HG03439 (cell line): Measurements from ENCODE around the gene MATN4.

ENCODE experiments used
- ATAC-seq: cut with Tn5 transposase; IDR thresholded peaks from one replicate; pipeline ENCODE4 v1.9.1; 2021; ENCODE audit warnings: mild to moderate bottlenecking, moderate library complexity; ENCODE audit not compliant: unreplicated experiment

The MATN4 gene

DNA sequence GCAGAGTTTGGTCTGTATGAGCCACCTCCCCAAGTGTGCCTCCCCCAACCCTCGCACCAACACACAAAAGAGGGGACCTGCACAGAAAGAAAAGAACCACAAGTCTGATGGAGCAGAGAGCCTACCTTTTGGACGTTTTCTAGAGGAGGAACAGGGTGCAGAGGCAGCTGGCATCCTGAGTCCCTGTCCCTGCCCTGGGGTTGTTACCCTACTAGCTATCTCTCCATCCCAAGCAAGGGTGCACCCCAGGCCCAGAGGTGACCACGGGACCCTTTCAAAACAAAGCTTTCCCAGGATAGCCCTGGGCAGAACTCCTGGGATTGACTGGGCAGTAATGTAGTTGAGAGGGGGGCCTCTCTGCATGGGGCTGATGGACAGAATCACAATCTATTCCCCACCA, 9.7 kb upstream of the MATN4 start:
- ATAC-seq = no peak

DNA sequence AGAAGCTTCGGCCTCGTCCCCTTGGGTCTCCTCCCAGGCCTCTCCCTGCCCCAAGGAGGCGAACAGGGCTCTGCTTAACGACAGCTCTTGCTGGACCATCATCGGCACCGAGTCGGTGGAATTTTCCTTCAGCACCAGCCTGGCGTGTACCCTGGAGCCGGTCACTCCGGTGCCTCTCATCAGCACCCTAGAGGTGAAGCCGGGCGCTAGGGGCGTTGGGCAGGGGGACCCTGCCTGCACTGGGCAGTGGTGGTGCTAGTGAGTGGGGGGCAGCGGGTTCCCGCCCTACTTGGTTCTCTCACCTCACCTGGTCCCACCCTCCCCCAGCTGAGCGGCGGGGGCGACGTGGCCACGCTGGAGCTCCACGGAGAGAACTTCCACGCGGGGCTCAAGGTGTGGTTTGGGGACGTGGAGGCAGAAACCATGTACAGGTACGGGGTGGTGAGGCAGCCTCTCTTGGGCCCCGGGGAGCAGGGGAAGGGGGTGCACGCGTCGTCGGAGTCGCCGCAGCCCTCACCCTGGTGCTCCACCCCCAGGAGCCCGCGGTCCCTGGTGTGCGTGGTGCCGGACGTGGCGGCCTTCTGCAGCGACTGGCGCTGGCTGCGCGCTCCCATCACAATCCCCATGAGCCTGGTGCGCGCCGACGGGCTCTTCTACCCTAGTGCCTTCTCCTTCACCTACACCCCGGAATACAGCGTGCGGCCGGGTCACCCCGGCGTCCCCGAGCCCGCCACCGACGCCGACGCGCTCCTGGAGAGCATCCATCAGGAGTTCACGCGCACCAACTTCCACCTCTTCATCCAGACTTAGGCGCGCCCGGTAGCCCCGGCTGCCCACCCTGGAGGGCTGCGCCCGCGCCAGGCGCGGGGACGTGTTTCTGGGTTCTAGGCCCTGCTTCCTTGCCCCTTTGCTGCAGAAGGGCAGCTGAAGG, 8.3 kb upstream of the MATN4 start:
- no peak for ATAC-seq

DNA sequence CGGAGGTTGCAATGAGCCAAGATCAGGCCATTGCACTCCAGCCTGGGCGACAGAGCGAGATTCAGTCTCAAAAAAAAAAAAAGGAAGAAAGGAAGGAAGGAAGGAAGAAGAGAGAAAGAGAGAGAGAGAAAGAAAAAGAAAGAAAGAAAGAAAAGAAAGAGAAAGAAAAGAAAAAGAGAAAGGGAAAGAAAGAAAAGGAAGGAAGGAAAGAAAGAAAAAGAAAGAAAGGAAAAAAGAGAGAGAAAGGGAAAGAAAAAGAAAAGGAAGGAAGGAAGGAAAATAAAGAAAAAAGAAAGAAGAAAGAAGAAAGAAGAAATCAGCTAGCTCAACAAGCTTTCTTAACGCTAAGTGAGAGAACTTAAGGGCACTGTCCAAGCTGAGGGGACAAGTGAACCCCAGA, 7.6 kb upstream of the MATN4 start:
- no peak for ATAC-seq

DNA sequence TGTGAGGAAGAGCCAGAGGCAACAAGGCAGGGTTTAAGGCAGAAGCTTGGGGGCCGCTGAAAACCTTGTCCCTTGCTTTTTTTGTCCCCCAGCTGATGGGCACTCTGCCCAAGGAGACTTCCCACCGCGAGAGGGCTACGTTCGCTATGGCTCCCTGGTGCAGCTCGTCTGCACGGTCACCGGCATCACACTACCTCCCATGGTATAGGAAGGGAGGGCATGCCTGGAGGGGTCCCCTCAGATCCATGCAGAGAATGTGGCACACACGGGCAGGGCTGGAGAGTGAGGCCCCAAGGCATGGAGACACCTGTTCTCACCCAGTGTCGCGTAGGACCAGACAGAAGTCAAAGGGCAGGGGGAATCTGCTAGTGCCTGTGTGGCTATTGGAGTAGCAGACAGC, 5.8 kb upstream of the MATN4 start:
- ATAC-seq = no peak

DNA sequence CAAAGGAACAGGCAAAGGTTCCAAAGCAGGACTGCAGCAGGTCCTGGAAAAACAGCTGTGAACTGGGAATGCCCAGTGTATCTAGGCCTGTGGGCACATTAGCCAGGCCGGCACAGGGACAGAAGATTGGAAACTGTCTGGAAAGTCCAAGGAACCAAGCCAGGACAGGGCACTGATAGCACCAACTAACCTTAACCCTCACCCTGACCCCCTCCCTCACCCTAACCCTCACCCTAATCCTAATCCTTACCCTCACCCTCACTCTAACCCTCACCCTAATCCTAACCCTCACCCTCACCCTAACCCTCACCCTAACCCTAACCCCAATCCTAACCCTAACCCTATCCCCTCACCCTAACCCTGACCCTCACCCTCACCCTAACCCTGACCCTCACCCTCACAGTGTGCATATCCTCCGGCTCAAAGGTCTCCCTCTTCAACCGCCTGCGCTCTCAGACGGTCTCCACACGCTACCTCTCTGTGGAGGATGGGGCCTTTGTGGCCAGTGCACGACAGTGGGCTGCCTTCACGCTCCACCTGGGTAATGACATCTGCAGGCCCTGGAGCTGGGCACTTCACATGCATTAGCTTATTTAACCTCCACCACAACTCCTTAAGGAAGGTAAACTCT, 5.1 kb upstream of the MATN4 start:
- no peak for ATAC-seq

DNA sequence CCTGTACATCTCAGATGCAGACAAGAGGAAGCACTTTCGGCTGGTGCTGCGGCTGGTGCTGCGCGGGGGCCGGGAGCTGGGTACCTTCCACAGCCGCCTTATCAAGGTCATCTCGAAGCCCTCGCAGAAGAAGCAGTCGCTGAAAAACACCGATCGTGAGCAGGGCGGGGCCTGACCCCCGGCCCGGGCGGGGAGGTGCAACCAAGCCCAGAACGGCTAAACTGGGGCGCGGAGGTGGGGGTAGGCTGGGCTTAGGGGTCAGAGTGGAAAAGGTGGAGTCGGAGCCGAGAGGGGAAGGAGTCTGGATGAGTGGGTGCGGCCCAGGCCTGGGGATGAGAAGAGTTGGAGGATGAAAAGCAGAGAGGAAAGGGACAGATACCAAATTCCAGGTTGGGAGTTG, 4.1 kb upstream of the MATN4 start:
- no peak for ATAC-seq

DNA sequence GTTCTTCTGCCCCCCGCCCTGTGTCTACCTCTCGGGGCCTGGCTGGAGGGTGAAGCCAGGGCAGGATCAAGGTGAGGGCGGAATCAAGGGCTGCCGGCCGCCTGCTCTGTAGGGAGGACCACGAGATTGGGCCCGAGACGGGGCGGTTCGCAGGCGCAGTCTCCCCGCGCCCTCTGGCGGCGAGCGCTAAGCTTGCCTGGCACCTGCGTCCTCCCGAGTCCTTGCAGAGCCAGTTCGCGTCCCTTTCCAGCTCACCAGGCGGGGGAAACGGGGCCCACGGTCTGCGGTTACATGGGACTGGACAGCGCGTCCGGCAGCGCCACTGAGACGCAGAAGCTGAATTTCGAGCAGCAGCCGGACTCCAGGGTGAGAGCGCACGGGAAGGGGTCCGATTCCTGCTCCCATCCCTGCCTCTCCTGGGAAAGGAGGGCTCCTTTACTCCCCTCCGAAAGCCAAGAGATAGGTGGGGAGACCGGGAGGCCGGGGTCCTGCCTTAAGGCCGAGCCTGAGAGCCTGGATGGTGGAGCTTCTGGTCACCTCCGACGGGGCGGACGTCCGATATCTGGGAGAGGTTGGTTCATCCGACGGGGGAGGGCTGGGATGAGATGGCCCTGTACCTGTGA, 3.6 kb upstream of the MATN4 start:
- ATAC-seq = no peak

DNA sequence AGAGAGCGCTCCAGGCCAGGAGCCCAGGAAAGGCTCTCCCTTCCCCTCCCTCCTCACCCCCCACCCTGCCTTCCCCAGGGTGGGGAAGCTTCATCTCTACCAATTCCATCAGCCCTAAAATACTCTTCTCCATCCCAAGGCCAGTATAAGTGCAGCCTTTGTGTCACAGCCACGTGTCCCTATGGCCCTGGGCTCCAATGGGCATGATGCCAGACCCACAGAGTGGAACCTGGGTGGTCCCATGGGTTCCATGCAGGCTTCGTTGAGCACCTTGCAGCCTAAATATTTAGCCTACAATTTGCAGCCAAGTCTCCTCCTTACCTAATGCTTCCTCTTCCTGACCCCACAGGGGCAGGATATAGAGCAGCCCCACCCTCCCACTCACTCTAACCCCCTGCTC, 976 bp upstream of the MATN4 start:
- ATAC-seq = no peak

DNA sequence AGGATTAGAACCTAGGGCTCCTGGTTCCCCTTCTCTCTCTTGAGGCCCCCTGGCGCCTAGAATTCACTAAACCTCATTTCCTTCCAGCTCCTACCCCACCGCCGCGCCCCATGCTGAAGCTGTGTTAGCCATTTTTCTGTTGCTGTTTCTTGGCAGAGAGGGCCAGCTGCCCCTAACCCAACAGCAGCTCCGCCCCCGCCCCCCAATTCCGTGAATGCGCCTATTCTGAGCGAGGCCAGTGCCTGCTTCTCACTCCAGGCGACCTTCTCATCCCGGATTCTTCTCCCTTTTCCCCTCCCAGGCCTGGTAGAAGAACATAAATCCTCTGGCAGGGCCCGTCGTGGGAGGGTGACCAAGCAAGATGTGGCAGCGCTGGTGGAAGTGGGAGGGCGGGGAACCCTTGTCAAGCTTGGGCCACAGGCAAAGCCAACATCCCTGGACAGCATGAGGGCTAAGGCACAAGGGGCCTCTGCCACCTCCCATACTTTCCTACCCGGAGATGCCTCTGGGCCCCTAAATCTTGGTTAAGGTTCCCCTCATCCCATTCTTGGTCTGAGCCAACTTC, 941 bp downstream of the MATN4 start:
- no peak for ATAC-seq

DNA sequence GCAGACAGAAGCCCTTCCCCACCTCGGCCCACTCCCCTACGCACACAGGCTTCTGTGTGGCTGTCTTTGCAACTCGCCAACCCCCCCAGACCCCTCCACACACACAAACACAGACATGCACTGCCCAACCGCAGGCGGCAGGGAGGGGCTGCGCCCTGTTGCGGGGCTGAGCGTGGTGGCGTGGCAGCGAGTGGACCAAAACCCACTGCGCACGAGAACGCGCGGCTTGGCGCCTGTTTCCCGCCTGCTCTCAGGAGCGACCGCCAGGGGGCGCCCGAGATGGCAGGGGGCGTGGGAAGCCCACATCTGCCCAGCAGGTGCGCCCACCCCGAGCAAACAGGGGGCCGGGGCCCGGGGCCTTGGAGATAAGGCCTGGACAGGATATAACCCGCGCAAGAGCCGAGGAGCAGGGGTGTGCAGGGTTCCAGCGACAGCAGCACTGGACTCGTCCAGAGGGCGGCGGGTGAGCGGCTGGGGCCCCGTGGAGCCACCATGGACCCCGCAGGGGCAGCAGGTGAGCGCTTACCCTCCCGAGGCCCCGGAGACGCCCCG, 1.6 kb downstream of the MATN4 start, which contains the start of gene RBPJL:
Gene RBPJL (plus strand): TSS at position 410 of the 552 bp plus-strand sequence. CDS start 83 bp downstream, at position 493.
- no peak for ATAC-seq

DNA sequence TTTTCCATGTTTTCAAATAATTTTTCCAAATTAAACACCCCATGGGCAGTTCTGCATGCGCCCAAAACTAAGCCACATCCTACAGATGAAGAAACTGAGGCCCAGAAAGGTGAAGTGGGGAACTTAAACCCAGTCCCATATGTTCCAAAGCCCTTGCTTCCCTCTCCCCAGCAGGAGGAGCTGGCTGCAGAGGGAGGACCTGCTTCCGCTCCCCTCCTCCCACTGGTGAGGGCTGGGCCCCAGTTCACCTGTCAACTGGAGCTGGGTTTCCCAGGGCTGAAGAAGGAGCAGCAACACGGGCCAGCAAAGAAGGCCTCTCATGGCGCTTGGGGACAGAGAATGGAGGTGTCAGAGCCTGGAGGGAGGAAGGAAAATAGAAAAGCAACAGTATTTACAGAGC, 2.8 kb downstream of the MATN4 start:
- no peak for ATAC-seq

DNA sequence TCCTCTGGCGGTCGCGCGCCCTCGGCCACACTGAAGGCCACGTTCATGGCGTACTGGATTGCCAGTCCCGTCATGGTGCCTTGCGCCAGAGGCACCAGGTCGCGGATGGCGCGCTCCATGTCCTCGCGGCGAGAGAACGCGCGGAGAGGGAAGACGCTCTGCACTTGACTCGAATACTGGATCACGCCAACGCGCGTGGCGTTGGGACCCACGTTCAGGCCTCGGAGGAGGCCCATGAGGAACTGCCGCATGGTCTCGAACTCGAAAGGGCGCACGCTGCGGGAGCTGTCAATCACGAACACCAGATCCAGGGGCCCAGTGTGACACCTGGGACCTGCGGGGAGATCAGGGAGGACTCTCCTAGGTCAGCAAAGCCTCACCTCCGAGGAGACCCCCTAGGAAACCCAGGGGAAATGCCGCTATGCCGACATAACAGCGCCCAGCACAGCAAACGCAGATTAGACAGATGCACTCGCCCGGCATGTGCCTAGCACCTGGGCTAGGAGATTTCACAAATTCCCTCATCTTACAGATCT, 3.6 kb downstream of the MATN4 start:
- no peak for ATAC-seq

DNA sequence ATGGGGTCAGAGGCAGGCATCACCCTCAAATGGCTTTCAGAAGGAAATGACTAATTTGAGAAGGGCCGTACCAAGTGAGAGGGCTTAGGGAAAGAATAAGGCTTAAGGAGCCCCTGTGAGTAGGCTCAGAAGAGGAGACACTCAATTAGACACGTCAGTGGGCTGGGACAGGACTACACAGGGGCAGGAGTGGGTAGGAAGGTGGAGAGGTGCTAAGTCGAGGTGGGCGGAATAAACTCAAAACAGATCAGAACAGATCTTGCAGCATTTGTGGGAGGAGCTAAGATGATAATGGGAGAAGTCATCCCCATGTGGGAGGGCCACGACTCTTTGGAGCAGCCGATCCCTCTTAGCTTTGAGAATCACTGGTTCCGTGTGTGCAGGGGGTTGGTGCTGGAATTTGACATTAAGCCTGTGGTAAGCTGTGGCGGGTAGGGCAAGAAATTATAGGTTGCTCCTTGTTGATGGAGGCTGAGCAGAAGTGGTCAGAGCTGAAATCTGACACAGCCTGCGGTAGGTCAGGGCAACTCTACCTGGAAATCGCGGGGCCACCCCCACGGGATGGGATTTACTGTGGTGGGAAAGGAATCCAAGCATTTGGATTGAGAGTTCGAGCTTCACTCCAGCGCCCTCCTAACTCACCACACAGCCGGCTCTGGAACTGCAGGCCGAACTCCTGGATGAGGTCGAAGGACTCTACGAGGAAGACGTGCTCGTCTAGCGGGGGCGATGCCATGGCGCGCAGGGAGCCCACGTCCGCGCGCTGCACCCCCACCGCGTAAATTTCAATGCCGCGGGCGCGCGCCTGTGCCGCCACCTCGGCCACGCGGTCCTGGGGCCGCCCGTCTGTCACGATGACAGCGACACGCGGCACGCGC, 4.3 kb downstream of the MATN4 start:
- no peak for ATAC-seq

DNA sequence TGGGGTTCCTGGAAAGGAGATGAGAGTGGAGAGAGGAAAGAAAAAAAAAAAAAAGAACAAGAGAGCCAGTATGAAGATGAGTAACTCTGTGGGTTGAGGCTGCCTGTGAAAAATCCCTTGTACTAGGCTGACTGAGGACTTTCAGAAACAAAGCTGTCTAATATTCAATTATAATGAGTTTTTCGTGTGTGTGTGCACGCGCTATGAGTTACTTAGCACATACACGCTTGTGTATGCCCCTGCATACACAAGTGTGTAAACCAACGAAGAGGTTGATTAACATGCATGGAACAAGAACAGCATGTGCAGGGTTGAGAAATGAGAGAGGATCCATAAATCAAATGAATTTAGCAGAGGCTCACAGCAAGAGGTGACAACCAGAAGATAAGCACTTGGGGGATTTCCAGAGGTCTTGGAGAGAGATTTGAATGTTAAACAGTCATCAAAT, 6.3 kb downstream of the MATN4 start:
- no peak for ATAC-seq

DNA sequence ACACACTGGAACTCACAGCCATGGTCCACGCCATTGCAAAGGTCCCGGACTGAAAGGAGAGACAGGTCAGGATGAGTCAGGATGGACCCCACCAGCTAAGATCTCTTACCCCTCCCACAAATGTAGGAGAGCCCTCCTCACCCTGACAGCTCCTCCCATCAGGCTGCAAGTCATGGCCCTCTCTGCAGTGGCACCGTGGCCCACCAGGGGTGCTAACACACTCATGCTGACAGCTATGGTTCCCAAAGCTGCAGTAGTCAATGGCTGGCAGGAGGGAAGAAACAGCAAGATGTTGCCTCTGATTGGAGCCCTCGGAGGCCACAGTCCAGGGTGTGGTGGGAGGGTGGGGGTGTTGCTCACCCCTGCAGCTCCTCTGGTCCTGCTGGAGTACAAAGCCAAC, 7.1 kb downstream of the MATN4 start:
- ATAC-seq = no peak

DNA sequence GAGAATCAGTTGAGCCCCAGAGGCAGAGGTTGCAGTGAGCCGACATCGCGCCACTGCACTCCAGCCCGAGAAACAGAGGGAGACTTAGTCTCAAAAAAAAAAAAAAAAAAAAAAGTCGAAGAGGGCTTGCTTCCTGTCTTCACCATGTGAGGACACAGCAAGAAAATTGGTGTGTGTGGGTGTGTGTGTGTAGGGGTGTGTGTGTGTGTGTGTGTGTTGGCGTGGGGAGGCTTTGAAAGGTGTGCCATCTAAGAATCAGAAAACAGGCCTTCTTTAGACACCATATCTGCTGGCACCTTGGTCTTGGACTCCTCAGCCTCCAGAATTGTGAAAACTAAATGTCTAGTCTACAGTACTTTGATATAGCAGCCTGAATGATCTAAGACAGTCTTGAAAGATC, 8.3 kb downstream of the MATN4 start:
- ATAC-seq = no peak

DNA sequence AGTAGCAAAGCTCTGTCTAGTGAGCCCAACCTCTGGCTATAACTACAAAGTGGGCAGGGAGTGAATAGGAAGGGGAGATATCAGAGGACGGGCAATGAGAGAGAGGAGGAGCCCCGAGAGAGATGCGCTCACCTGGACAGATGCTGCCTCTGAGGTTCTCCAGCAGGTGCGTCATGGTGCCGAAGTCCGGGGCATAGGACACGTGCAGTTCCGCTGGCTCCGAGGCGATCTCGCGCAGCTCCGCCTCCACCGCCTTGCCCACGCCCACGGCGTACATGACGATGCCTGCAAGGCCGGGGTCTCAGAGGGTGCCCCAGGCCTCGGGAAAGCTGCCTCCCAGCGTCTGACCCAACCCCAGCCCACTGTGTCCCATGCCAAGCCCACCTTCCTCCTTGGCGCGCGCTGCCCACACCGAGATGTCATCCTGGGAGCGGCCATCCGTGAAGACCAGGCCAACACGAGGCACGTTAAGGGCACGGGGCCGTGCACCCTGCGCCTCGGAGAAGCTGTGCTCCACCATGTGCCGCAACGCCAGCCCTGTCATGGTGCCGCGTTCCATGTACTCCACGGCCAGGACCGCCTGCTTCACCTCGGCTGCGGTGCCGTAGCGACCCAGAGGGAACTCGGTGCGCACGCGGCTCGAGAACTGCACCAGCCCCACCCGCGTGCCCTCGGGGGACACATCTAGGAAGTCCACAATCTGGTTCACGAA, 10.2 kb downstream of the MATN4 start:
- ATAC-seq = no peak

DNA sequence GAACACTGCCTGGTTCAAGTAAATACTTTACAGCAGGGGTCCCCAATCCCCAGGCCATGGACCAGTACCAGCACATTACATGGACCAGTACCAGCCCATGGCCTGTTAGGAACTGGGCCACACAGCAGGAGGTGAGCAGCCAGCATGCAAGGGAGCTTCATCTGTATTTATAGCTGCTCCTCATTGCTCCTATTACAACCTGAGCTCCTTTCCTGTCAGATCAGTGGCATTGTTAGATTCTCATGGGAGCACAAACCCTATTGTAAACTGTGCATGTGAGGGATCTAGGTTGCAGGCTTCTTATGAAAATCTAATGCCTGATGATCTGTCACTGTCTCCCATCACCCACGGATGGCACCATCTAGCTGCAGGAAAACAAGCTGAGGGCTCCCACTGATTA, 13.4 kb downstream of the MATN4 start:
- no peak for ATAC-seq

DNA sequence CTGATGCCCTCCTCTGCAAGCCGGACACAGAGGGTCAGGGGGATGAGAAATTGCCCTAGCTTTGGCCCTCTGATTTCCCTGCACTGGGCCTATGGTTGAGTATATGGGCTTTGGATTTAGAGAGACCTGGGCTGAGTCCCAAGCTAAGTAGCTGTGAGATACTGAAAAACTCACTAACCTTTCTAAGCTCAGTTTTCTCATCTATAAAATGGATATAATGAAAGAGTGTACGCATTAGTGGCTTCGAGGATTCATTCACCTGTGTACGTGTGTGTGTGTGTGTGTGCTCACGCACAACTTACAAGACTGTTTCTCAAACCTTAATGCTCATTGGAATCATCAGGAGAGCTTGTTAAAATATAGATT, 14.1 kb downstream of the MATN4 start:
- ATAC-seq = no peak
